Kidney capillary endothelial cell (primary cell): Measurements from ENCODE around the gene ZNF429.
"Not testable (repeated sequence)": the region's sequence is repeated elsewhere in the genome, so short reads cannot be mapped to it uniquely, and the experiment has no call there.

Experiments
- DNase-seq: peaks from one replicate; pipeline ENCODE4 v3.0.0-alpha.2; 2018; ENCODE audit warnings: low spot score

ZNF429 gene

GRCh38 chr19:21519488-21519887, 14.1 kb downstream of the ZNF429 start:
- no peak for DNase-seq

GRCh38 chr19:21532904-21533303, 27.5 kb downstream of the ZNF429 start:
- no peak for DNase-seq

GRCh38 chr19:21536741-21537290, 31.4 kb downstream of the ZNF429 start:
- DNase-seq = not testable (repeated sequence)

- DNase-seq = no peak
Measured at GRCh38 chr19:21559444-21559843, 54.0 kb downstream of the ZNF429 start.

GRCh38 chr19:21564406-21564805, 59.0 kb downstream of the ZNF429 start:
- no peak for DNase-seq

GRCh38 chr19:21566073-21566472, 60.7 kb downstream of the ZNF429 start:
- DNase-seq = no peak

- not testable (repeated sequence) for DNase-seq
Measured at GRCh38 chr19:21567806-21568205, 62.4 kb downstream of the ZNF429 start.

GRCh38 chr19:21568816-21569493, 63.6 kb downstream of the ZNF429 start:
- no peak for DNase-seq

GRCh38 chr19:21569494-21569865, 64.1 kb downstream of the ZNF429 start:
- no peak for DNase-seq

- DNase-seq = no peak
Measured at GRCh38 chr19:21571316-21571715, 65.9 kb downstream of the ZNF429 start.

- no peak for DNase-seq
Measured at GRCh38 chr19:21574607-21575006, 69.2 kb downstream of the ZNF429 start.

- no peak for DNase-seq
Measured at GRCh38 chr19:21576481-21576880, 71.1 kb downstream of the ZNF429 start.

- DNase-seq = no peak
Measured at GRCh38 chr19:21580101-21580500, 74.7 kb downstream of the ZNF429 start.

GRCh38 chr19:21580818-21581217, 75.4 kb downstream of the ZNF429 start:
- DNase-seq = no peak

GRCh38 chr19:21581646-21582240, 76.3 kb downstream of the ZNF429 start:
- no peak for DNase-seq

- no peak for DNase-seq
Measured at GRCh38 chr19:21584537-21584936, 79.1 kb downstream of the ZNF429 start.

GRCh38 chr19:21585281-21585890, 80.0 kb downstream of the ZNF429 start:
- DNase-seq = no peak

GRCh38 chr19:21586311-21587116, 81.1 kb downstream of the ZNF429 start:
- no peak for DNase-seq

GRCh38 chr19:21587117-21587461, 81.7 kb downstream of the ZNF429 start:
- DNase-seq = no peak

- DNase-seq = no peak
Measured at GRCh38 chr19:21587549-21587948, 82.1 kb downstream of the ZNF429 start.

GRCh38 chr19:21588065-21588601, 82.7 kb downstream of the ZNF429 start:
- DNase-seq = no peak

GRCh38 chr19:21590867-21591266, 85.5 kb downstream of the ZNF429 start:
- DNase-seq = no peak
